HS-27A (cell line): ENCODE results near the gene MCMBP.

Experiments used
- DNase-seq: peaks from one replicate; pipeline ENCODE4 v3.0.0-alpha.2; 2012; ENCODE audit warnings: low read depth, missing footprints

MCMBP gene

GRCh38 chr10:119782981-119783664, 89.5 kb downstream of the MCMBP start:
- DNase-seq = no peak

- no peak for DNase-seq
Observed at GRCh38 chr10:119781498-119781897, 91.1 kb downstream of the MCMBP start.

DNA sequence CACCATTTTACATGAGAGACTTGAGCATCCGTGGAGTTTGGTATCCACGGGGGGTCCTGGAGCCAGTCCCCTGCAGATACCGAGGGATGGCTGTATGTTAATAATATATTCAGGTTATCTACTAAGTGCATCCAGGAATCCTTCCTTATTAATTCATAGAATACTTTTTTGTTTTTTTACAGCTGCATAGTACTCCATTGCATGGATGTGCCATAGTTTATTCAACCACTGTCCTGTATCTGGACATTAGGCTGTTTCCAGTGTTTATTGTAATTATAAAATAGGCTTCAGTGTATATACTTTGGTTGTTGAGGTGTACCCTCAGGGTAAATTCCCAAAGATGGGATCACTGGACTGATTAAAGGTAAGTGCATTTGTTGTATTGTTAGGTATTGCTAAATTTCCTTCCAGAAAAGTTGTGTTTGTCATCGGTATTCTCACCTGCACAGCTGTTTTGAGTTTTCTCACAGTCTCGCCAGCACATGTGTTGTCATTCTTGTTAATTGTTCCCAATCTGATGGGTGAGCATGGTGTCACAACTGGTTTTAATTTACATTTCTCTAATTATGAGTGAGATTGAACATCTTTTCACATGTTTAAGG, 91.7 kb downstream of the MCMBP start:
- DNase-seq = no peak
